Thymus (tissue), 11 donors: Measurements from ENCODE around the gene CACNA2D2. TPM values are rescaled to one million over a fixed set of nuclear protein-coding genes. Genes with fewer than 3 reads are reported as not detected.

Source experiments
- DNase-seq, 9 donors: peaks; one replicate each; pipeline ENCODE4 v3.0.0-alpha.2; 2013; ENCODE audit warnings: low spot score in 9 of 9, low read depth in 6 of 9, missing footprints in 1 of 9
- H3K27ac ChIP-seq, 2 donors: one replicate each; pipeline ENCODE4 v1.5.1; 2013; ENCODE audit warnings: control low read depth in 1 of 2, low read depth in 1 of 2, low read length in 1 of 2, mild to moderate bottlenecking in 1 of 2, moderate library complexity in 1 of 2
- H3K27me3 ChIP-seq, 2 donors: one replicate each; pipeline ENCODE4 v1.5.1; 2013; ENCODE audit warnings: low read length in 1 of 2; ENCODE audit not compliant: control insufficient read depth in 2 of 2, insufficient read depth in 1 of 2
- H3K36me3 ChIP-seq, 2 donors: one replicate each; pipeline ENCODE4 v1.5.1; 2013; ENCODE audit warnings: low read length in 1 of 2, mild to moderate bottlenecking in 1 of 2, moderate library complexity in 1 of 2; ENCODE audit not compliant: control insufficient read depth in 2 of 2, insufficient read depth in 2 of 2
- H3K4me1 ChIP-seq, 2 donors: one replicate each; pipeline ENCODE4 v1.5.1; 2013; ENCODE audit warnings: low read length in 2 of 2; ENCODE audit not compliant: control insufficient read depth in 2 of 2, insufficient read depth in 2 of 2
- H3K4me3 ChIP-seq, 2 donors: one replicate each; pipeline ENCODE4 v1.5.1; 2013; ENCODE audit warnings: low read length in 2 of 2, control low read depth in 1 of 2, mild to moderate bottlenecking in 1 of 2
- H3K9me3 ChIP-seq, 2 donors: one replicate each; pipeline ENCODE4 v1.5.1; 2013; ENCODE audit warnings: low read length in 1 of 2, mild to moderate bottlenecking in 1 of 2; ENCODE audit not compliant: control insufficient read depth in 2 of 2, insufficient read depth in 1 of 2
- WGBS: extraction: QIAGEN DNeasy Blood & Tissue Kit; methylation state at CpG from one replicate; pipeline ENCODE4 v1.1.7; 2013; 5-methylcytosine and 5-hydroxymethylcytosine counted together
- polyA plus RNA-seq: library from polyadenylated mRNA; stranded (reverse); fragments of 200-250 nt; gene quantifications from one replicate; pipeline ENCODE4 v1.2.3, GENCODE V29; 2013
- total RNA-seq: library from RNA; stranded (reverse); fragments of 120-200 nt; gene quantifications from one replicate; pipeline ENCODE4 v1.2.4, GENCODE V29; 2013
- donor health status: healthy.

The CACNA2D2 gene
- total and polyA plus RNA-seq, 2 donors: 0.57 to 1.5 TPM

- H3K4me3 ChIP-seq: peak overlapping the region in 1 of 2 donors; percentile 86
These were observed 164.5 kb downstream of the CACNA2D2 start for GRCh38 chr3:50338965-50339364.

GRCh38 chr3:50337175-50337861 lies 166.1 kb downstream of the CACNA2D2 start:
- Histone ChIP-seq H3K27ac (peak overlapping the region; percentile 96 to 97), H3K36me3 (peaks cover 1 to 15% of the 10 kb centered on the region in 2 donors), H3K9me3 (peaks cover 0 to 4% of the 10 kb centered on the region in 2 donors), H3K27me3 (peaks cover 0 to 32% of the 10 kb centered on the region in 2 donors), H3K4me3 (peak overlapping the region; percentile 68 to 86), H3K4me1 (peaks cover 24 to 70% of the 10 kb centered on the region in 2 donors)
- peak; percentile 78 to 97 (median 87) for DNase-seq
- under 1% methylated on average over 79 of the region's 79 CpGs for WGBS

More at GRCh38 chr3:50338965-50339364, 164.5 kb downstream of the CACNA2D2 start:
- peaks cover 0 to 32% of the 10 kb centered on the region in 2 donors for H3K27me3 ChIP-seq
- H3K36me3 ChIP-seq: peaks cover 0 to 8% of the 10 kb centered on the region in 2 donors
- no peak for DNase-seq
- WGBS: 31% methylated on average over 5 of the region's 5 CpGs
- H3K4me1 ChIP-seq: peaks cover 24 to 66% of the 10 kb centered on the region in 2 donors
- peaks cover 0 to 4% of the 10 kb centered on the region in 2 donors for H3K9me3 ChIP-seq
- H3K27ac ChIP-seq: peak overlapping the region; percentile 19 to 61

- DNase-seq: peak in 3 of 9 donors; percentile 30 to 55 (median 42)
- peaks cover 0 to 4% of the 10 kb centered on the region in 2 donors for H3K9me3 ChIP-seq
- H3K4me3 ChIP-seq: peak overlapping the region; percentile 68 to 86
- H3K4me1 ChIP-seq: peaks cover 24 to 69% of the 10 kb centered on the region in 2 donors
- 4% methylated on average over 31 of the region's 31 CpGs for WGBS
- H3K27ac ChIP-seq: peak overlapping the region; percentile 96 to 97
- peaks cover 0 to 32% of the 10 kb centered on the region in 2 donors for H3K27me3 ChIP-seq
- H3K36me3 ChIP-seq: peaks cover 8 to 22% of the 10 kb centered on the region in 2 donors
These were observed 166.8 kb downstream of the CACNA2D2 start for GRCh38 chr3:50336452-50337174.

- Histone ChIP-seq H3K4me1 (peaks cover 19 to 49% of the 10 kb centered on the region in 2 donors), H3K9me3 (no peaks in the 10 kb centered on the region), H3K27me3 (peaks cover 0 to 13% of the 10 kb centered on the region in 2 donors), H3K36me3 (peaks cover 29 to 43% of the 10 kb centered on the region in 2 donors), H3K4me3 (no peak overlapping the region), H3K27ac (peak overlapping the region in 1 of 2 donors; percentile 66)
- no peak for DNase-seq
- WGBS: 92% methylated on average over 5 of the region's 5 CpGs
These were observed 168.9 kb downstream of the CACNA2D2 start for GRCh38 chr3:50334339-50335075.

- Histone ChIP-seq H3K9me3 (no peaks in the 10 kb centered on the region), H3K27ac (peak overlapping the region; percentile 20 to 66), H3K27me3 (peaks cover 0 to 7% of the 10 kb centered on the region in 2 donors), H3K36me3 (peaks cover 29 to 48% of the 10 kb centered on the region in 2 donors), H3K4me1 (peaks cover 16 to 43% of the 10 kb centered on the region in 2 donors), H3K4me3 (no peak overlapping the region)
- 87% methylated on average over 12 of the region's 12 CpGs for WGBS
- DNase-seq: no peak
These were observed 169.6 kb downstream of the CACNA2D2 start for GRCh38 chr3:50333744-50334328.

- Histone ChIP-seq H3K4me3 (no peak overlapping the region), H3K27me3 (no peaks in the 10 kb centered on the region), H3K27ac (no peak overlapping the region), H3K36me3 (peaks cover 29 to 49% of the 10 kb centered on the region in 2 donors), H3K9me3 (peaks cover 0 to 4% of the 10 kb centered on the region in 2 donors), H3K4me1 (peaks cover 14 to 45% of the 10 kb centered on the region in 2 donors)
- DNase-seq: no peak
- WGBS: 98% methylated on average over 19 of the region's 19 CpGs
These were observed 172.0 kb downstream of the CACNA2D2 start for GRCh38 chr3:50331364-50331907.

GRCh38 chr3:50330330-50330729 lies 173.1 kb downstream of the CACNA2D2 start:
- Histone ChIP-seq H3K36me3 (peaks cover 40 to 60% of the 10 kb centered on the region in 2 donors), H3K9me3 (peaks cover 0 to 4% of the 10 kb centered on the region in 2 donors), H3K27me3 (no peaks in the 10 kb centered on the region), H3K4me1 (peaks cover 5 to 34% of the 10 kb centered on the region in 2 donors), H3K4me3 (no peak overlapping the region), H3K27ac (no peak overlapping the region)
- DNase-seq: no peak
- WGBS: 98% methylated on average over 10 of the region's 10 CpGs

GRCh38 chr3:50327943-50328691 lies 175.3 kb downstream of the CACNA2D2 start, which contains the start of gene TUSC2:
Gene TUSC2, minus strand, starts transcription at chr3:50328223. Its CDS starts 124 bp downstream, at chr3:50328099.
- WGBS: 4% methylated on average over 55 of the region's 55 CpGs
- Histone ChIP-seq H3K36me3 (peaks cover 47 to 53% of the 10 kb centered on the region in 2 donors), H3K27me3 (no peaks in the 10 kb centered on the region), H3K4me1 (peaks cover 5 to 20% of the 10 kb centered on the region in 2 donors), H3K4me3 (peak within 1 kb of the TSS; percentile 81 to 88), H3K9me3 (peaks cover 0 to 4% of the 10 kb centered on the region in 2 donors), H3K27ac (peak within 1 kb of the TSS; percentile 82 to 86)
- peak; percentile 91 to 99 (median 97) for DNase-seq
